Stimulated activated CD4-positive, alpha-beta T cell treated with anti-CD3 and anti-CD28 coated beads, Interleukin-15, amount 100 ng/mL, for 1 hour (primary cell): Measurements from ENCODE around the gene ATP8B2.
"Not testable (repeated sequence)": the region's sequence is repeated elsewhere in the genome, so short reads cannot be mapped to it uniquely, and the experiment has no call there.

Experiments used
- DNase-seq, 2 donors: peaks; one replicate each; pipeline ENCODE4 v3.0.0-alpha.2; 2020; ENCODE audit warnings: low read depth in 1 of 2, low spot score in 1 of 2

The ATP8B2 gene

DNA sequence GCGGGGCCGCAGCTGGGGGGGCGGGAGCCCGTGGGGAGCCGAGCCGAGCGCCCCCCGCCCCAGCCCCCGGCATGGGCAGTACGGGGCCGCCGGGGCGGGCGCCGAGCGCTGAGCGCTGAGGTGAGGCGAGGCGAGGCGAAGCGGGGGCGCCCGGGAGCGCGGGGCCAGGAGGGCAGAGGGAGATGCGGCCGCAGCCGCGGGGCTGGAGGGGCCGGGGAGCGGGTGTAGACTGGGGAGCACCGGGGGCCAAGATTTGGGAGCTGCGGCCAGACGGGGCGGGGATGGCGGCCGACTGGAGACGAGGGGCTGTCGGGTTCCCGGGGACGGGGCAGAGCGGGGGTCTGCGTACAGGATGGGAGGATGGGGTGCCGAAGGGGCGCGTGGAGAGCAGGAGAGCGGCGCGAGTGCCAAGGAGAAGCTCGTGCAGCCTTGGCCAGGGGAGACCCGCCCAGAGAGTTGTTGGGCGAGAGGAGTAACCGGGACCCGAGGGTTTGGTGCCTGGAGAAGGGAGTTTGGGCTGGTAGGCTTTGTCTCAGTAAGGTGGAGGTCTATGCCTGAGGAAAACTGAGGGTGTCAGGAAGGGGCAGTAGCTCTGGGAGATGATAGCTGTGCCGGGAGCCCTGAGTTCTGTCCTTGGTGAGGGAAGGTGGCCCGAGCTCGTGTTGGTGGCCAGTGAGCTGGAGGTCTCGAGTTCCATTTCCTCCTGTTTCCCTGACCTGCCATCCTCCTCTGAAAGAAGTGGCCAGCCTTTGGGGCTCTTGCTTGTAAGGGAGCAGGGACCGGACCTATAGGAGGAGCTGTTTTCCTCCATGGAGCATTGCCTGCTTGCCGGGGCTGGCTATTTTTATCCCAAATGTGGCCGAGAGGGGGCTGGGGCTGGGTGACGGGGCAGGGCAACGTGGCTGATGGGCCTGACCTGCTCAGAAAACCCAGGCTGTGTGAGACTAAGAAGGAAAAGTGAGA, 539 bp downstream of the ATP8B2 start:
- DNase-seq: no peak

GRCh38 chr1:154326546-154327465, 1.5 kb downstream of the ATP8B2 start:
- DNase-seq: no peak

- no peak for DNase-seq
Measured at GRCh38 chr1:154327466-154328317, 2.4 kb downstream of the ATP8B2 start.

GRCh38 chr1:154328318-154329151, 3.2 kb downstream of the ATP8B2 start:
- DNase-seq: peak; percentile 81 to 85

DNA sequence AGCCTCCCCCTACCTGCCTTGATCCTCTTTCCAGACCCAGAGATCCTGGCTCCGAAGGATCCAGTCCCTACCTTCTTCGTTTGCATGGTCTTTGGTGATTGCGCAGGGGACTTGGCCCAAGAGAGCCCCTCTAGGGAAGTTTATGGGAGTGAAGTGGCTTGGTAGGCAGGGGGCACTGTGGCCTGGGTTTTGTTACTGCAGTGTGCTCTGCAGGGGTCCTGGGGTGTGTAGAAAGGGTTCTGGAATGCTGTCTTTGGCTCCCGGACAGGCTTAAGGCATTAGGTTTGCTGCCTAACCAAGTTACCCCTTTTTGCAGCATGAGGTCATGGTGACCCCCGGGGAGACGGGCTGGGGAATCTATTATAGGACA, 3.8 kb downstream of the ATP8B2 start:
- no peak for DNase-seq

DNA sequence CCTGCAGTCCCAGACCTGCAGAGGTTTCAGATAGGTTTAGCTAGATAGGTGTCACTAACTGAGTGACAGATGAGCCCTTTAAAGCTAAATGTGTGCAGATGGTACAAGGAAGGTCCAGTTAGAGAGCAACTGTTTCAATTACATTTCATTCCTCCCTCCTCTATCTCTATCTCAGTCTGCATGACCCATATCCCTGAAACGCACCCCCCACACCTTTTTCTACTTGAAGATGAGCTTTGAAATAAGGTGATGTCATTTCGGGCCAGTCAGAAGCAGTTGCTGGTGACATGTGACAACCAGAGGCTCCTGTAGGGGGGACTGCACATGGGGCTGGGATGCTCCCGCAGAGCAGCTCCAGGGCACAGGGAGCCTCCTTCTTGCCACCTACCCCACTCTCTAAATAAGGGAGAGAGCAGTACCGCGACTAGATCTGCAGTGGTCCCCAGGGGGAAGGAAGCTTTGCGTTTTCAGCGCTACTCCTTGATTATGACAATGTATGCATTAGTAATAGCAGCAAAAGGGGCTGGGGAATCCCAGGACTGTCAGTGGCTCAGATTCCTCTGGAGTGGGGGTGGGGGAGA, 4.3 kb downstream of the ATP8B2 start:
- DNase-seq: no peak

- no peak for DNase-seq
Measured at GRCh38 chr1:154330669-154331068, 5.3 kb downstream of the ATP8B2 start.

- DNase-seq: no peak
Measured at GRCh38 chr1:154334079-154335024, 9.0 kb downstream of the ATP8B2 start.

DNA sequence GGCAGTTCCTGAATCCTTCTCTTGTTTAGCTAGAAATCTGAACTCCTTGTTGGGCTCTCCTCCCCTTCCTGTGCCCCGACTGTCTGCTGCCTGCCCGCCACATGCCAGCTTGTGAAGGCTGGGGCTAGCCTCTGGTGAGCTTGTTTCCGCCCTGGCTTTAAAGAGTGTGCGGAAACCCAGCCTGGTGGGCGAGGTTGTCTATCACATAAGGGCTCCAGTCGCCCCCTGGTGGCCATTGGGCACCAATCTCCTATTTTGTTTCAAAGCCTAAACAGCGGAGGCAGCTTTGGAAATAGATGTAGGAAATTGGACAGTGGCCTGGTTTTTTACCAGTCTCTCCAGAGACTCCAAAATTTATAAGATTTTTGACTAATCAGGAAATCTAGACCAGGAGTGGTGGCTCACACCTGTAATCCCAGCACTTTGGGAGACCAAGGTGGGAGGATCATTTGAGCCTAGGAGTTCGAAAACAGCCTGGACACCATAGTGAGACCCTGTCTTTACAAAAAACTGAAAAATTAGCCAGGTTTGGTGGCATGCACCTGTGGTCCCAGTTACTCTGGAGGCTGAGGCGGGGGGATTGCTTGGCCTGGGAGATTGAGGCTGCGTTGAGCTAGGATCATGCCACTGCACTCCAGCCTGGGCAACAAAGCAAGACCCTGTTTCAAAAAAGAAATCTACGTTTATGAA, 9.8 kb downstream of the ATP8B2 start:
- peak; percentile 82 to 83 for DNase-seq

DNA sequence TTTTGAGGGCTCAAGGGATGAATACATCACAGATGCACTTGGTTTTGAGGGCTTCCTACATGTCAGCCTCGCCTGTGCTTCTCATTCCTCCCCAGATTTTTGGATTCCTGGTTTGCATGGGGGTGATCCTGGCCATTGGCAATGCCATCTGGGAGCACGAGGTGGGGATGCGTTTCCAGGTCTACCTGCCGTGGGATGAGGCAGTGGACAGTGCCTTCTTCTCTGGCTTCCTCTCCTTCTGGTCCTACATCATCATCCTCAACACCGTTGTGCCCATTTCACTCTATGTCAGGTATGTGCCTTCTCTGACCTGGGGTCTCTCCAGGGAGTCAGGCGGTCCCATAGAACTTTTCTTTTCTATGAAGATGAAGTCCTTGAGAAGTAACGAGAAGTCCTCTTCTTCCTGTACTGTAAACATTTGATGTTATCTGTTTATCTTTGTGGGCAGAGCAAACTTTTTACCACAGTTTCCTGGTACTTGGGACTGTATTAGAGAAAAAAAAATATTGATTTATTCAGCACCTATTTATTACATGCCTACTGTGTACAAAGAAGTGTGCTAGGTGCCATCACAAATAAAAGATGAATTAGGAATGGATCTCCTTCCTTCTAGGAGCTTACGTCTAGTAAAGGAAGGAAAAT, 12.0 kb downstream of the ATP8B2 start:
- no peak for DNase-seq

DNA sequence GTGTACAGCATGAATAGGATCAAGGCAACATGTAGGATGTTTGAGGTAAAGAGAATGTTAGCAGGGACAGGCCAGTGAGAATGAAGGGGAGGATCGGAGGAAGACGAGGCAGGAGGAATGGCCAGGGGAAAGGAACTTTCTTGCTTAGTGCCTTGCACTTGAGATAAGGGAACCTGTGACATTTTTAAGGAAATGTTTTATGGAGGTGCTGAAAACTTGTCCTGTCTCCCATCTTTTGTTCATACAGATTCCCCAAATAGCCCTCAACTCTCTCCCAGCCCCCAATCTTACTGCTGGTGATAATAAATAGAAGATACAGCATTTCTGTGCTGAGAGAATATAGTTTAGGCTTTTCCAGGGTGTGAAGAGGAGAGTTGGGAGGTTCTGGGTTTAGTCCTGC, 13.6 kb downstream of the ATP8B2 start:
- no peak for DNase-seq

- not testable (repeated sequence) for DNase-seq
Measured at GRCh38 chr1:154341366-154341765, 16.0 kb downstream of the ATP8B2 start.

DNA sequence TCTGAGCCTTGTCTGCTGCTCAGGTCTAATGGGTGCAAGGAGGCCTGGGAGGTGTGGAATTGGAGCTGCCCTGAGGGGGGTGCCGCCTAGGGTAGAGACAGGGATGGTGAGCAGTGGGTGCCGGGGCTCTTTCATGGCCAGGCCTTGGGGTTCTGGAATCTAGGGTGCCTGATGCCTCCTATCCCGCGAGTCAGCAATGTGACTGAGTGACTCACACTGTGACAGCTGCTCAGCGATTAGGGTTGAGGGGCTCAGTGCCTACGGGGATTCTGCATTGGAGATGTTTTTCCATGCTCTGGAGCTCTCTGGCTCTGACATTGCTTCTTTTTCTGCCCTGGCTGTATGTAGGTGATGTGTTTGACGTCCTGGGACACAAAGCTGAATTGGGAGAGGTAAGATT, 16.8 kb downstream of the ATP8B2 start:
- no peak for DNase-seq

DNA sequence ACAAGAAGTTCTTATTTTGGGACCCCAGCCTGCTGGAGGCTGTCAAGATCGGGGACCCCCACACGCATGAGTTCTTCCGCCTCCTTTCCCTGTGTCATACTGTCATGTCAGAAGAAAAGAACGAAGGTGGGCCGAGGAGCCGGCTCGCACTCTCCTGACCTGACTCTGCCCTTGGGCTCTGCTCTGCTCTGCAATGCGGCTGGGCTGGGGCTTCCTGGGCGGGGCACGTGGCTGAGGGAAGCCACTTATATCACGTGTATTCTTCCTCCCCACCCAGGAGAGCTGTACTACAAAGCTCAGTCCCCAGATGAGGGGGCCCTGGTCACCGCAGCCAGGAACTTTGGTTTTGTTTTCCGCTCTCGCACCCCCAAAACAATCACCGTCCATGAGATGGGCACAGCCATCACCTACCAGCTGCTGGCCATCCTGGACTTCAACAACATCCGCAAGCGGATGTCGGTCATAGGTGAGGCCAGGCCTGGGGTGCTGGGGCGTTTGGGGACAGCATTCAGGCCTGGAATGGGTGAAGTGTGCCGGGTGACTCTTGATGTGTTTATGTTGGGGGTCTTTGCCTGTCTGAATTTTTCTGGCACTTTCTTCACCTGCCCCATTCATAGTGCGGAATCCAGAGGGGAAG, 17.6 kb downstream of the ATP8B2 start:
- peak; percentile 49 to 61 for DNase-seq

DNA sequence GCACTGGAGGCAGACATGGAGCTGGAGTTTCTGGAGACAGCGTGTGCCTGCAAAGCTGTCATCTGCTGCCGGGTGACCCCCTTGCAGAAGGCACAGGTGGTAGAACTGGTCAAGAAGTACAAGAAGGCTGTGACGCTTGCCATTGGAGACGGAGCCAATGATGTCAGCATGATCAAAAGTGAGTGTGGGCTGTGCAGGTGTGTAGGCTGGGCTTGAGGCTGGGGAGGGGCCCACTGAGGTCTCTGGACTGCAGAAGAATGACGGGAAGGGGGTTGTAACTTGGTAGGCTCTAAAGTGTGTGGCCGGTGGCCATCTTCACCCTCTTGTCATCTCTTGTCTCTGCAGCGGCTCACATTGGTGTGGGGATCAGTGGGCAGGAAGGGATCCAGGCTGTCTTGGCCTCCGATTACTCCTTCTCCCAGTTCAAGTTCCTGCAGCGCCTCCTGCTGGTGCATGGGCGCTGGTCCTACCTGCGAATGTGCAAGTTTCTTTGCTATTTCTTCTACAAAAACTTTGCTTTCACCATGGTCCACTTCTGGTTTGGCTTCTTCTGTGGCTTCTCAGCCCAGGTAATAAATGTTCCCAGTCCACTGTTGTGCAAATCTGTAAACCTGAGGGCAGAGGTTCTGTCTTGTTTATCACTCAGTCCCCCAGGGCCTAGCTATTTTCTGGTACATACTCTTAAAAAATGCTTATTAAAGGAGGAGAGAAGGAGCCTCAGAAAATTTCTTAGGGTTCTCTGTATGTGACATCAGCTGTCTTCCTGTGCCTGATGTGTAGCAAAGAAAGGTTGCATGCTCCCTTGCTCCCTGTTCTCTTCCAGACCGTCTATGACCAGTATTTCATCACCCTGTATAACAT, 19.9 kb downstream of the ATP8B2 start:
- peak; percentile 58 to 64 for DNase-seq

- DNase-seq: no peak
Measured at GRCh38 chr1:154346276-154346917, 21.1 kb downstream of the ATP8B2 start.
